Thoracic aorta (tissue), 2 donors: ENCODE data around the gene ALCAM. TPM values are rescaled to one million over a fixed set of nuclear protein-coding genes. Genes with fewer than 3 reads are reported as not detected.

Experiments
- ATAC-seq: fragments of 150-250 bp; one replicate; pipeline ENCODE4 v1.8.0; 2017; ENCODE audit warnings: low read depth; ENCODE audit not compliant: insufficient number of reproducible peaks, low FRiP score
- DNase-seq: peaks from one replicate; pipeline ENCODE4 v3.0.0-alpha.2; 2020; ENCODE audit warnings: low spot score
- H3K27ac ChIP-seq, 2 donors: fragments of 200-600 bp; sonication (generic); 1 replicate in 1 of 2; 2 replicates in 1 of 2; pipeline ENCODE4 v1.5.1; 2016; ENCODE audit warnings: mild to moderate bottlenecking in 2 of 2, moderate library complexity in 2 of 2
- H3K27me3 ChIP-seq: fragments of 200-600 bp; sonication (generic); replicated peaks from 2 replicates; pipeline ENCODE4 v1.6.0; 2016; ENCODE audit warnings: mild to moderate bottlenecking; ENCODE audit not compliant: insufficient read depth
- H3K36me3 ChIP-seq: fragments of 200-600 bp; sonication (generic); one replicate; pipeline ENCODE4 v1.5.1; 2016
- H3K4me1 ChIP-seq, 2 donors: fragments of 200-600 bp; sonication (generic); 1 replicate in 1 of 2; 2 replicates in 1 of 2; pipeline versions ENCODE4 v1.5.1 to v1.6.0; 2016; ENCODE audit warnings: low read depth in 2 of 2, mild to moderate bottlenecking in 1 of 2; ENCODE audit not compliant: control insufficient read depth in 1 of 2
- H3K4me3 ChIP-seq: fragments of 200-600 bp; sonication (generic); 2 replicates; pipeline ENCODE4 v1.5.1; 2016; ENCODE audit warnings: mild to moderate bottlenecking
- H3K9me3 ChIP-seq: fragments of 200-600 bp; sonication (generic); 2 replicates; pipeline ENCODE4 v1.5.1; 2016
- CTCF ChIP-seq: fragments of 200-600 bp; sonication (generic); IDR thresholded peaks from one replicate; pipeline ENCODE4 v1.5.1; 2019; ENCODE audit warnings: antibody characterized with exemption
- total RNA-seq, 2 donors: library from RNA; depleted of rRNA; stranded (reverse); fragments of >200 nt; gene quantifications; one replicate each; pipeline versions ENCODE4 v1.1.0 to v1.2.3, GENCODE V29; 2016

The ALCAM gene
- total RNA-seq, 2 donors from 2014 or later: 109 to 122 TPM

- no peaks in the 10 kb centered on the region for H3K36me3 ChIP-seq
- DNase-seq (no peak), ATAC-seq (no peak)
- no peaks in the 10 kb centered on the region for H3K27me3 ChIP-seq
- H3K9me3 ChIP-seq: no peaks in the 10 kb centered on the region
- TF ChIP-seq CTCF: no peak
- H3K4me1 ChIP-seq: peaks cover 0 to 5% of the 10 kb centered on the region in 2 donors
- H3K27ac ChIP-seq: no peak overlapping the region
- H3K4me3 ChIP-seq: no peak overlapping the region
These were observed 159.8 kb downstream of the ALCAM start for GRCh38 chr3:105526360-105527111.

- Histone ChIP-seq H3K4me1 (no peaks in the 10 kb centered on the region), H3K36me3 (no peaks in the 10 kb centered on the region), H3K27me3 (no peaks in the 10 kb centered on the region), H3K27ac (no peak overlapping the region), H3K4me3 (no peak overlapping the region), H3K9me3 (no peaks in the 10 kb centered on the region)
- no peak for ATAC-seq
- no peak for TF ChIP-seq CTCF
- no peak for DNase-seq
These were observed 160.8 kb downstream of the ALCAM start for GRCh38 chr3:105527535-105527934.

- Histone ChIP-seq H3K4me3 (no peak overlapping the region), H3K9me3 (no peaks in the 10 kb centered on the region), H3K36me3 (no peaks in the 10 kb centered on the region), H3K27me3 (no peaks in the 10 kb centered on the region), H3K4me1 (no peaks in the 10 kb centered on the region), H3K27ac (no peak overlapping the region)
- DNase-seq (no peak), ATAC-seq (no peak)
- no peak for TF ChIP-seq CTCF
These were observed 161.2 kb downstream of the ALCAM start for GRCh38 chr3:105527949-105528348.

GRCh38 chr3:105528955-105529354, 162.2 kb downstream of the ALCAM start:
- no peak for TF ChIP-seq CTCF
- Histone ChIP-seq H3K27ac (no peak overlapping the region), H3K9me3 (no peaks in the 10 kb centered on the region), H3K36me3 (peaks cover under 1% of the 10 kb centered on the region), H3K4me1 (no peaks in the 10 kb centered on the region), H3K27me3 (no peaks in the 10 kb centered on the region), H3K4me3 (no peak overlapping the region)
- ATAC-seq (no peak), DNase-seq (no peak)

- DNase-seq: no peak
- ATAC-seq: no peak
- no peaks in the 10 kb centered on the region for H3K27me3 ChIP-seq
These were observed 162.7 kb downstream of the ALCAM start for GRCh38 chr3:105529456-105529855.

More at GRCh38 chr3:105529456-105529855, 162.7 kb downstream of the ALCAM start:
- TF ChIP-seq CTCF: no peak
- H3K9me3 ChIP-seq: no peaks in the 10 kb centered on the region
- H3K36me3 ChIP-seq: peaks cover 6% of the 10 kb centered on the region
- no peaks in the 10 kb centered on the region for H3K4me1 ChIP-seq
- no peak overlapping the region for H3K27ac ChIP-seq
- H3K4me3 ChIP-seq: no peak overlapping the region
